Erythroblast (primary cell): ENCODE measurements around the gene BSN.

Source experiments
- GATA1 ChIP-seq: IDR thresholded peaks from 2 replicates; pipeline ENCODE4 v1.6.1; 2011; ENCODE audit warnings: low read depth, mild to moderate bottlenecking, control low read depth, low read length, moderate library complexity
- POLR2A ChIP-seq: IDR thresholded peaks from 2 replicates; pipeline ENCODE4 v1.6.1; 2011; ENCODE audit warnings: mild to moderate bottlenecking, low read length

GRCh38 chr3:49641292-49641691 lies 87.0 kb downstream of the BSN start:
- no peak for TF ChIP-seq POLR2A
- no peak for TF ChIP-seq GATA1
